ENCODE data around the gene CLEC4E.

- TF ChIP-seq CTCF (IDR thresholded peaks at IDR 0.05): no peak
- TF ChIP-seq POLR2A (IDR thresholded peaks at IDR 0.05): no peak
- no peak for TF ChIP-seq POLR2AphosphoS5 (IDR thresholded peaks at IDR 0.05)
Measured at GRCh38 chr12:8561011-8561410, 20.3 kb upstream of the CLEC4E start.
